Endodermal cell (in vitro differentiated cells): ENCODE measurements around the gene CHRNA5. TPM values are rescaled to one million over a fixed set of nuclear protein-coding genes. Genes with fewer than 3 reads are reported as not detected.

ENCODE experiments used
- DNase-seq: peaks from one replicate; pipeline ENCODE4 v3.0.0-alpha.2; 2017
- H3K27ac ChIP-seq: 2 replicates; pipeline ENCODE4 v1.5.1; 2013; ENCODE audit warnings: mild to moderate bottlenecking, low read depth, low read length, moderate library complexity
- H3K27me3 ChIP-seq: 2 replicates; pipeline ENCODE4 v1.6.1; 2013; ENCODE audit warnings: mild to moderate bottlenecking, low read length, moderate library complexity; ENCODE audit not compliant: insufficient read depth, control insufficient read depth, poor library complexity, severe bottlenecking
- H3K36me3 ChIP-seq: 2 replicates; pipeline ENCODE4 v1.7.0; 2013; ENCODE audit warnings: mild to moderate bottlenecking, low read length, moderate library complexity; ENCODE audit not compliant: control insufficient read depth, insufficient read depth
- H3K4me1 ChIP-seq: one replicate; pipeline ENCODE4 v1.7.0; 2013; ENCODE audit warnings: low read length; ENCODE audit not compliant: control insufficient read depth, insufficient read depth
- H3K4me3 ChIP-seq: 2 replicates; pipeline ENCODE4 v1.5.1; 2013; ENCODE audit warnings: mild to moderate bottlenecking, low read length, moderate library complexity
- H3K9ac ChIP-seq: 2 replicates; pipeline ENCODE4 v1.6.1; 2013; ENCODE audit warnings: mild to moderate bottlenecking, low read length, moderate library complexity; ENCODE audit not compliant: poor library complexity, severe bottlenecking; ENCODE audit errors: extremely low read depth
- H3K9me3 ChIP-seq: 2 replicates; pipeline ENCODE4 v1.6.1; 2013; ENCODE audit warnings: mild to moderate bottlenecking, low read length, moderate library complexity; ENCODE audit not compliant: control insufficient read depth
- H3K27ac Mint-ChIP-seq: 2 replicates; pipeline ENCODE4 v1.8.0; 2020; ENCODE audit warnings: mixed read lengths
- H3K27me3 Mint-ChIP-seq: 2 replicates; pipeline ENCODE4 v1.8.0; 2021; ENCODE audit warnings: mild to moderate bottlenecking, mixed read lengths; ENCODE audit not compliant: insufficient read depth
- H3K36me3 Mint-ChIP-seq: 2 replicates; pipeline ENCODE4 v1.8.0; 2020; ENCODE audit warnings: low read depth, mixed read lengths
- H3K4me1 Mint-ChIP-seq: 2 replicates; pipeline ENCODE4 v1.8.0; 2020; ENCODE audit warnings: mixed read lengths
- H3K4me3 Mint-ChIP-seq: 2 replicates; pipeline ENCODE4 v1.8.0; 2020; ENCODE audit warnings: mild to moderate bottlenecking, moderate library complexity, mixed read lengths
- H3K9me3 Mint-ChIP-seq: 2 replicates; pipeline ENCODE4 v1.8.0; 2020; ENCODE audit warnings: mild to moderate bottlenecking, mixed read lengths
- CTCF ChIP-seq: fragments of 200-600 bp; sonication (generic); conservative IDR thresholded peaks from 2 replicates; pipeline ENCODE4 v1.5.0; 2021; ENCODE audit warnings: antibody characterized with exemption, mild to moderate bottlenecking
- WGBS, 2 experiments: methylation state at CpG; one replicate each; pipeline versions ENCODE4 v1.1.5 to v1.1.7; 2013; ENCODE audit warnings: missing lambda C conversion rate in 2 of 2, mixed read lengths in 1 of 2; ENCODE audit not compliant: insufficient coverage in 1 of 2, insufficient read length in 1 of 2; 5-methylcytosine and 5-hydroxymethylcytosine counted together
- total RNA-seq, 2 donors: library from RNA; stranded (reverse); fragmentation: NEBNext Ultra II Directional in 1 of 2; extraction: Animal tissue kit (Norgen Biotek cat#: 25700) in 1 of 2; gene quantifications; 2 replicates in 1 of 2; 3 replicates in 1 of 2; pipeline ENCODE4 v1.2.1, GENCODE V29; 2021

Gene CHRNA5
- total RNA-seq, 2 donors from 2014 or later: 16.4 to 23.0 TPM

- peaks cover 9% of the 10 kb centered on the region for H3K9me3 ChIP-seq
- no peaks in the 10 kb centered on the region for H3K4me1 ChIP-seq
- Mint-ChIP-seq H3K27ac (no peak overlapping the region), H3K36me3 (peaks cover 6% of the 10 kb centered on the region), H3K27me3 (no peaks in the 10 kb centered on the region), H3K4me1 (no peaks in the 10 kb centered on the region), H3K4me3 (no peak overlapping the region), H3K9me3 (peaks cover 15% of the 10 kb centered on the region)
- 90 to 91% methylated on average over 8 to 12 of the region's 12 CpGs for WGBS, 2 experiments
- no peak for DNase-seq
- H3K4me3 ChIP-seq: no peak overlapping the region
- H3K27me3 ChIP-seq: no peaks in the 10 kb centered on the region
- TF ChIP-seq CTCF: no peak
- H3K9ac ChIP-seq: no peak overlapping the region
- no peaks in the 10 kb centered on the region for H3K36me3 ChIP-seq
- H3K27ac ChIP-seq: no peak overlapping the region
These were observed 64.4 kb downstream of the CHRNA5 start for GRCh38 chr15:78629716-78630065.

- H3K4me1 ChIP-seq: no peaks in the 10 kb centered on the region
- Mint-ChIP-seq H3K27me3 (no peaks in the 10 kb centered on the region), H3K27ac (no peak overlapping the region), H3K4me1 (no peaks in the 10 kb centered on the region), H3K9me3 (peaks cover 15% of the 10 kb centered on the region), H3K4me3 (no peak overlapping the region), H3K36me3 (peaks cover 6% of the 10 kb centered on the region)
- H3K9me3 ChIP-seq: peaks cover 9% of the 10 kb centered on the region
- H3K9ac ChIP-seq: no peak overlapping the region
- 88 to 93% methylated on average over 9 of the region's 9 CpGs for WGBS, 2 experiments
- H3K27ac ChIP-seq: no peak overlapping the region
- no peak overlapping the region for H3K4me3 ChIP-seq
- H3K27me3 ChIP-seq: no peaks in the 10 kb centered on the region
- H3K36me3 ChIP-seq: no peaks in the 10 kb centered on the region
- no peak for TF ChIP-seq CTCF
- no peak for DNase-seq
These were observed 65.7 kb downstream of the CHRNA5 start for GRCh38 chr15:78630886-78631633.

- TF ChIP-seq CTCF: no peak
- DNase-seq: no peak
- Histone ChIP-seq H3K4me3 (no peak overlapping the region), H3K27ac (no peak overlapping the region), H3K36me3 (no peaks in the 10 kb centered on the region), H3K9me3 (peaks cover 9% of the 10 kb centered on the region), H3K4me1 (no peaks in the 10 kb centered on the region), H3K9ac (no peak overlapping the region), H3K27me3 (no peaks in the 10 kb centered on the region)
- Mint-ChIP-seq H3K27ac (no peak overlapping the region), H3K4me3 (no peak overlapping the region), H3K9me3 (peaks cover 15% of the 10 kb centered on the region), H3K4me1 (no peaks in the 10 kb centered on the region), H3K36me3 (peaks cover 6% of the 10 kb centered on the region), H3K27me3 (peaks cover 2% of the 10 kb centered on the region)
- 96 to 100% methylated on average over 1 to 2 of the region's 2 CpGs for WGBS, 2 experiments
These were observed 68.0 kb downstream of the CHRNA5 start for GRCh38 chr15:78633348-78633747.
